Pancreas (tissue), 10 donors: ENCODE measurements around the gene SLC12A8. TPM values are rescaled to one million over a fixed set of nuclear protein-coding genes. Genes with fewer than 3 reads are reported as not detected.
A peak's percentile ranks its signal among the peaks of the same experiment; 100 is the strongest.

Experiments
- ATAC-seq, 4 donors: fragments of 200-7000 bp; cut with Tn5 transposase; one replicate each; pipeline versions ENCODE4 v1.8.0 to v1.9.1; 2020; ENCODE audit warnings: mild to moderate bottlenecking in 4 of 4, moderate library complexity in 4 of 4
- DNase-seq, 6 donors: peaks; one replicate each; pipeline ENCODE4 v3.0.0-alpha.2; 2020
- FAIRE-seq: peaks from 2 replicates; lab custom pipeline; 2012; peaks lifted over from hg19 to GRCh38; lab: Jason Lieb, UNC
- H3K27ac ChIP-seq, 4 donors: fragments of 200-600 bp; sonication (generic); 1 replicate in 3 of 4; 2 replicates in 1 of 4; pipeline versions ENCODE4 v1.5.0 to v1.8.0; 2020
- H3K27me3 ChIP-seq, 4 donors: fragments of 200-600 bp; one replicate each; pipeline ENCODE4 v1.8.0; 2021
- H3K36me3 ChIP-seq, 3 donors: fragments of 200-600 bp; sonication (generic) in 1 of 3; one replicate each; pipeline versions ENCODE4 v1.5.0 to v1.8.0; 2020 to 2021
- H3K4me1 ChIP-seq, 3 donors: fragments of 200-600 bp; one replicate each; pipeline ENCODE4 v1.8.0; 2021
- H3K4me3 ChIP-seq, 4 donors: fragments of 200-600 bp; sonication (generic) in 2 of 4; one replicate each; pipeline versions ENCODE4 v1.5.0 to v1.8.0; 2020 to 2021
- H3K9me3 ChIP-seq, 4 donors: fragments of 200-600 bp; one replicate each; pipeline ENCODE4 v1.8.0; 2021
- CTCF ChIP-seq, 4 donors: fragments of 200-600 bp; sonication (generic) in 3 of 4; IDR thresholded peaks; one replicate each; pipeline versions ENCODE4 v1.5.0 to v1.8.0; 2021; ENCODE audit warnings: antibody characterized with exemption in 4 of 4
- WGBS, 2 donors: extraction: QIAGEN DNeasy Blood & Tissue Kit; methylation state at CpG; one replicate each; pipeline ENCODE4 v1.1.7; 2013; 5-methylcytosine and 5-hydroxymethylcytosine counted together
- intact Hi-C, 3 donors: fragments of 100-400 bp; cut with DNase I; formaldehyde crosslinking; loops; one replicate each; pipeline versions ENCODE4 v1.11.1 to v1.14.2; 2022
- polyA plus RNA-seq, 2 donors: library from polyadenylated mRNA; stranded (reverse); fragments of 200-250 nt; gene quantifications; one replicate each; pipeline ENCODE4 v1.2.3, GENCODE V29; 2013
- total RNA-seq, 6 donors: library from RNA; stranded (reverse); fragmentation: NEBNext Ultra II Directional in 4 of 6; extraction: Animal tissue kit (Norgen Biotek cat#: 25700) in 4 of 6; gene quantifications; one replicate each; pipeline versions ENCODE4 v1.2.1 to v1.2.4, GENCODE V29; 2021 to 2023
- donor health status: healthy with polysubstance abuse.
- donor health status: DM: no; HTN: no; CAD: no; lungs with moderate emphysema.
- donor health status: DM: no; HTN: no; CAD: no.
- donor health status: control.
- donor health status: control.
- donor health status: Bipolar disorder and iron deficiency.
- donor health status: DM: yes; HTN: yes; CAD: no.
- donor health status: DM: no; HTN: no; CAD: no.
- donor health status: DM: no; HTN: no; CAD: no.
- donor health status: DM: yes; HTN: yes; CAD: no.

The SLC12A8 gene
- total and polyA plus RNA-seq, 8 donors = 6.6 to 16.2 (median 12.5) TPM

GRCh38 chr3:125110876-125111480 is 101.6 kb downstream of the SLC12A8 start:
- WGBS, 2 donors = 90 to 94% methylated on average over 3 of the region's 3 CpGs
- no peak overlapping the region for H3K27ac ChIP-seq
- ATAC-seq (no peak), DNase-seq (no peak), FAIRE-seq (no peak)
- no peak overlapping the region for H3K4me3 ChIP-seq
- no peaks in the 10 kb centered on the region for H3K9me3 ChIP-seq
- peaks cover 0 to 10% (median 0%) of the 10 kb centered on the region in 3 donors for H3K36me3 ChIP-seq
- TF ChIP-seq CTCF (IDR thresholded peaks at IDR 0.05) = no peak
- H3K4me1 ChIP-seq = no peaks in the 10 kb centered on the region
- no peaks in the 10 kb centered on the region for H3K27me3 ChIP-seq
- intact Hi-C loops = no loop called here

GRCh38 chr3:125110016-125110875 is 102.3 kb downstream of the SLC12A8 start:
- Histone ChIP-seq H3K4me3 (no peak overlapping the region), H3K4me1 (no peaks in the 10 kb centered on the region), H3K27ac (no peak overlapping the region), H3K27me3 (no peaks in the 10 kb centered on the region), H3K36me3 (peaks cover 0 to 10% (median 0%) of the 10 kb centered on the region in 3 donors), H3K9me3 (no peaks in the 10 kb centered on the region)
- FAIRE-seq (no peak), DNase-seq (no peak), ATAC-seq (peak in 2 of 4 donors; percentile 14 to 61)
- WGBS, 2 donors = 96 to 97% methylated on average over 10 of the region's 10 CpGs
- TF ChIP-seq CTCF (IDR thresholded peaks at IDR 0.05) = no peak
- intact Hi-C loops = no loop called here

GRCh38 chr3:125109536-125109925 is 103.0 kb downstream of the SLC12A8 start:
- no peak for DNase-seq
- no peak for FAIRE-seq
- Histone ChIP-seq H3K4me3 (no peak overlapping the region), H3K27ac (no peak overlapping the region), H3K27me3 (no peaks in the 10 kb centered on the region), H3K4me1 (no peaks in the 10 kb centered on the region), H3K36me3 (peaks cover 0 to 10% (median 0%) of the 10 kb centered on the region in 3 donors), H3K9me3 (no peaks in the 10 kb centered on the region)
- 94 to 96% methylated on average over 4 of the region's 4 CpGs for WGBS, 2 donors
- no peak for TF ChIP-seq CTCF (IDR thresholded peaks at IDR 0.05)
- intact Hi-C loops = no loop called here
- ATAC-seq = no peak

GRCh38 chr3:125108833-125109535 is 103.6 kb downstream of the SLC12A8 start:
- Histone ChIP-seq H3K9me3 (no peaks in the 10 kb centered on the region), H3K27ac (no peak overlapping the region), H3K36me3 (peaks cover 0 to 10% (median 0%) of the 10 kb centered on the region in 3 donors), H3K4me3 (no peak overlapping the region), H3K4me1 (no peaks in the 10 kb centered on the region), H3K27me3 (no peaks in the 10 kb centered on the region)
- WGBS, 2 donors = 94 to 96% methylated on average over 9 of the region's 9 CpGs
- intact Hi-C loops = no loop called here
- TF ChIP-seq CTCF (IDR thresholded peaks at IDR 0.05) = no peak
- no peak for DNase-seq
- no peak for ATAC-seq
- FAIRE-seq = no peak
